Suppressor macrophage (primary cell): ENCODE results near the gene TBL1X.

Experiments
- DNase-seq, 4 experiments: peaks; one replicate each; pipeline ENCODE4 v3.0.0-alpha.2; 2020 to 2022

Gene TBL1X

GRCh38 chrX:9772943-9773342 lies 308.1 kb downstream of the TBL1X start:
- no peak for DNase-seq

DNA sequence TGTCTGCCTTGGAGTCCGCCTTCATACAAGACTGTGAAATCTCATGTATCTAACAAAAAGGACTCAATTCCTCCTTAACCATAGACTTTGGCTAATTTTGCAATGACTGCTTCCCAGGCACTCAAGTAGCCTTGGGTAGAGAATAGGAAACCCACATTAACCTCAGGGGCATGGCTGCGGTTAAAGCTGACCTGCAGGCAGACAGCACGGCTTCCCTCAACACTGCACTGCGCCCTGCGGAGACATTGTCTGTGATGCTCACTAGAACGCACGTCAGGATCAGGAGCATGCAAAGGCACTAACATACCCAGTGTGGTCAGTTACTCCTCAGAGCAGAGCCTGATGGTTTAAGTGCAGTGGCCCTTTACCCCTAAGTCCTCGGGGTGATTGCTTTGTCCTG lies 311.1 kb downstream of the TBL1X start:
- no peak for DNase-seq

- DNase-seq: no peak
Measured at GRCh38 chrX:9781941-9782340, 317.1 kb downstream of the TBL1X start.

DNA sequence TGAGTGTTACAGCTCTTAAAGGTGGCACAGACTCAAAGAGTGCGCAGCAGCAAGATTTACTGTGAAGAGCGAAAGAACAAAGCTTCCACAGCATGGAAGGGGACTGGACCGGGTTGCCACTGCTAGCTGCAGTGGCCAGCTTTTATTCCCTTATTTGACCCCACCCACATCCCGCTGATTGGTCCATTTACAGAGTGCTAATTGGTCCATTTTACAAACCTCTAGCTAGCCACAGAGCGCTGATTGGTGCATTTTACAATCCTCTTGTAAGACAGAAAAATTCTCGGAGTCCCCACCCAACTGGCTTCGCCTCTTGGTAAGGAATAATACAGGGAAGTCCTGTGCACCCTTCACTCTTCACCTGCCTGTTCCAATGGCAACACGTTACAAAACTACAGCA lies 319.5 kb downstream of the TBL1X start:
- no peak for DNase-seq

DNA sequence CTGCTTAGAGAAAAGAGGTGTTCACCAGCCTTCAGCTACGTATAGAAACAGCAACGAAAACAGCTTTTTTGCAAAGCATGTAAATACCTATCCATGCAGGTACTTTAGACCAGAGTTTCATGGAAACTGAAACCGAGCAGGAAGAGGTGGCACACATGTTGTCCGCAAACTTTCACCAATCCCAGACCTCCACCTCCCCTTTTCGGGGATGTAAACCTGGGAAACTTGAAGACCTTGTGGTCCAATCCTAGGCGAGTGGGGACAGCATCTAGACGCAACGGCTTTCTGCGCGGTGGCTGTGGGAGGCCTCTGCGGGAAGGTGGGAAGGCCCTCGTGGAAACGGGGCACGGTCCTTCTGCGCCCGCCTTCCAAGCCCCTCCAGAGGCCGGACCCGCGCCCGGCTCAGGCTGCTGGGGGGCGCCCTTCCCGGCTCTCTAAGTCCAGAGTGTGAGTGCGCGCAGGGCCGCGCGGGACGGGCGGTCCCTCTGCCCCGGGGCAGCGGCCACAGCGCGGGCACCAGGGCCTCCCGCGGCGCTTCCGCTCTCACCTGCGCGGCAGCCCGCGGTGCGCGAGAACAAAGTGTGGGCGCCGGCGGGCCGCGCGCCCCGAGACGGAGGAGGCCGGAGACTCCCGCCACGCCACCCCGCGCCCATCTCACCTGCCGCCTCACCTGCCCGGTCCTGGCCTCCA lies 320.5 kb downstream of the TBL1X start:
- DNase-seq: no peak

DNA sequence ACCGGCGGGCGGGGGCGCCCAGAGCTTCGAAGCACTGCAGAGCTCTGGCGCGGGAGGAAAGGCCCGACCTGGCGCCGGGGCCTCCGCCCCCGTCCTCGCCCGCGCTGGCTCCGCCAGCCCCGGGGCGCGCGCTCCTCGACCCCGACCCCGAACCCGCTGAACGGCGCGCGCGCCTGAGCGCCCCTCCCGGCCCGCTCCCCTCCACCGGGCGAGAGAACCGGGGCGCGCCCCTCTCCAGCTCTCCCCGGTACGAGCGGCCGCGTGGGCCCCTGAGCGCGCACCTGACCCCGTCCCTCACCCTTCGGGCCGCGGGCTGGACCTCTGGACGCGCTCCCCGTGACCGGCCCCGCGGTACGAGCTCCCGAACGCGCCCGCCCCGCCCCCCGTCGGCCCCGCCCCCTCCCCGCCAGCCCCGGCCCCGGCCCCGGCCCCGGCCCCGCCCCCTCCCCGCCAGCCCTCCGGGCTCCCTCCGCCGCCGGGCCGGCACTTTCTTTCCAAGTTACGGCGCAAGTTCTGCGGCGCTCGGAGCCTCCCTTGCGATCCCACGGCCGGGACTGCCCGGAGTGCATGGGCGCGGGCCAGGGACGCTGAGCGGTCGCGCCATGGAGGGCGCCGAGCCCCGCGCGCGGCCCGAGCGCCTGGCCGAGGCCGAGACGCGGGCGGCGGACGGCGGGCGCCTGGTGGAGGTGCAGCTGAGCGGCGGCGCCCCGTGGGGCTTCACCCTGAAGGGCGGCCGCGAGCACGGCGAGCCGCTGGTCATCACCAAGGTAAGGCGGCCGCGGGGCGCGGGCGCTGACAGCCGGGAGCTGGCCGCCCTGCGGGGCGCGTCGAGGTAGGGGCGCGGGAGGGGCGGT lies 321.3 kb downstream of the TBL1X start, which contains the start of gene SHROOM2:
TSS of gene SHROOM2 (plus strand) at position 486 of the 854 bp plus-strand sequence. CDS start at position 603, 117 bp downstream.
- no peak for DNase-seq

GRCh38 chrX:9786798-9787635 lies 322.2 kb downstream of the TBL1X start:
- no peak for DNase-seq

GRCh38 chrX:9788911-9789310 lies 324.1 kb downstream of the TBL1X start:
- DNase-seq: no peak

DNA sequence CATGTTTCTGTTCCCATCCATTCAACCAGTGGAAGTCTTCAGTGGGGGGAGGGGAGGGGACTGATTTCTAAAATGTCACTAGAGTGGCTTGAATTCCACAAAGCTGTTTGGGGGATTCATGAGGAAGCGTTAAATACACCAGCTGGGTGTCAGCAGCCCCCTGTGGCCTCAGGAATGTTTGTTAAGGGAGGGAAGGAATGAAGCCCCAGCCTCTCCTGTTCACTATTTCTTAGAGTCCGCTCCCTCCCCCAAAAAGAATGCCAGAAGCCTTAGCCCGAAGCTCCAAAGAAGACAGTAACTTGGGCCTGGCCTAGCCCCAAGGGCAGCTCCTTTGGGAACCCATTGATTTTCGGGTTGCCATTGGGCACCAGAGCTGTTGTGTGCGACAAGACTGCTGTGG lies 324.7 kb downstream of the TBL1X start:
- no peak for DNase-seq
